Neural cell (in vitro differentiated cells): ENCODE results near the gene PTAFR.

Experiments used
- CTCF ChIP-seq: fragments of 450-650 bp; IDR thresholded peaks from 2 replicates; pipeline ENCODE4 v1.5.1; 2014; ENCODE audit warnings: antibody characterized with exemption, mild to moderate bottlenecking, moderate library complexity; ENCODE audit not compliant: poor library complexity, severe bottlenecking
- EZH2 ChIP-seq: fragments of 200-600, 300-800 bp; shearing (Covaris generic), sonication (generic); IDR thresholded peaks from 2 replicates; pipeline ENCODE4 v1.6.1; 2014; ENCODE audit warnings: antibody characterized with exemption, low read length, borderline replicate concordance, mild to moderate bottlenecking; ENCODE audit not compliant: insufficient read depth, poor library complexity, severe bottlenecking
- POLR2AphosphoS5 ChIP-seq: IDR thresholded peaks from 2 replicates; pipeline ENCODE4 v1.6.1; 2012
- RAD21 ChIP-seq: fragments of 450-650 bp; conservative IDR thresholded peaks from 2 replicates; pipeline ENCODE4 v1.6.1; 2014; ENCODE audit warnings: antibody characterized with exemption, mild to moderate bottlenecking, moderate library complexity
- REST ChIP-seq: IDR thresholded peaks from 2 replicates; pipeline ENCODE4 v1.6.1; 2012; ENCODE audit warnings: borderline replicate concordance
- SMC3 ChIP-seq: fragments of 450-650 bp; conservative IDR thresholded peaks from 2 replicates; pipeline ENCODE4 v1.6.1; 2014; ENCODE audit warnings: antibody characterized with exemption, mild to moderate bottlenecking, moderate library complexity; ENCODE audit not compliant: poor library complexity

GRCh38 chr1:28156821-28157220, 19.7 kb downstream of the PTAFR start:
- TF ChIP-seq CTCF, result no peak
- TF ChIP-seq SMC3, result no peak
- no peak for TF ChIP-seq REST
- no peak for TF ChIP-seq RAD21
- TF ChIP-seq POLR2AphosphoS5, result no peak
- TF ChIP-seq EZH2, result no peak
